ENCODE results near the gene PHLDB1.
"Not testable (repeated sequence)": the region's sequence is repeated elsewhere in the genome, so short reads cannot be mapped to it uniquely, and the experiment has no call there.

The PHLDB1 gene

GRCh38 chr11:118606157-118606843 lies 1.1 kb upstream of the PHLDB1 start:
- no peak for DNase-seq

- no peak for DNase-seq
Measured at GRCh38 chr11:118606844-118607228, 579 bp upstream of the PHLDB1 start.

GRCh38 chr11:118608360-118609227 lies 1.2 kb downstream of the PHLDB1 start:
- DNase-seq = peak; percentile 63

GRCh38 chr11:118609380-118610224 lies 2.2 kb downstream of the PHLDB1 start:
- no peak for DNase-seq

- no peak for DNase-seq
Measured at GRCh38 chr11:118610225-118610772, 2.9 kb downstream of the PHLDB1 start.

GRCh38 chr11:118610773-118611432 lies 3.5 kb downstream of the PHLDB1 start:
- DNase-seq = peak; percentile 80

GRCh38 chr11:118611433-118611795 lies 4.0 kb downstream of the PHLDB1 start:
- DNase-seq = not testable (repeated sequence)

GRCh38 chr11:118612378-118612777 lies 5.0 kb downstream of the PHLDB1 start:
- DNase-seq = no peak

- DNase-seq = no peak
Measured at GRCh38 chr11:118614511-118614910, 7.1 kb downstream of the PHLDB1 start.

- DNase-seq = no peak
Measured at GRCh38 chr11:118615282-118615975, 8.0 kb downstream of the PHLDB1 start.

- DNase-seq = no peak
Measured at GRCh38 chr11:118615976-118616371, 8.6 kb downstream of the PHLDB1 start.

GRCh38 chr11:118618115-118618990 lies 10.9 kb downstream of the PHLDB1 start:
- DNase-seq = no peak

- no peak for DNase-seq
Measured at GRCh38 chr11:118618991-118619375, 11.6 kb downstream of the PHLDB1 start.

- DNase-seq = no peak
Measured at GRCh38 chr11:118619444-118620197, 12.2 kb downstream of the PHLDB1 start.

- no peak for DNase-seq
Measured at GRCh38 chr11:118620529-118621070, 13.2 kb downstream of the PHLDB1 start.

- DNase-seq = no peak
Measured at GRCh38 chr11:118621071-118621783, 13.8 kb downstream of the PHLDB1 start.

- no peak for DNase-seq
Measured at GRCh38 chr11:118621784-118622375, 14.5 kb downstream of the PHLDB1 start.

All from activated CD4-positive, alpha-beta T cell treated with anti-CD3 and anti-CD28 coated beads, Interleukin-2, amount 50 U/mL, for 16 hours (primary cell).